Ureter (tissue), 1 donor: ENCODE measurements around the gene RBBP5. TPM values are rescaled to one million over a fixed set of nuclear protein-coding genes. Genes with fewer than 3 reads are reported as not detected.
"Not testable (repeated sequence)": the region's sequence is repeated elsewhere in the genome, so short reads cannot be mapped to it uniquely, and the experiment has no call there.

Source experiments
- DNase-seq: peaks from one replicate; pipeline ENCODE4 v3.0.0-alpha.2; 2020; ENCODE audit warnings: low spot score
- total RNA-seq: library from RNA; stranded (reverse); gene quantifications from one replicate; pipeline ENCODE4 v1.2.4, GENCODE V29; 2023
- donor health status: DM: yes; HTN: yes; CAD: no.

Gene RBBP5
- total RNA-seq, result 13.7 TPM

- peak; percentile 95 for DNase-seq
Observed at GRCh38 chr1:205121660-205122488, at the start of gene RBBP5. Gene RBBP5, minus strand, starts transcription at chr1:205121978. Its CDS starts 105 bp downstream, at chr1:205121873.

- no peak for DNase-seq
Observed at GRCh38 chr1:205171369-205171768, 49.6 kb upstream of the RBBP5 start.

- DNase-seq, result no peak
Observed at GRCh38 chr1:205170532-205171269, 48.9 kb upstream of the RBBP5 start.

- DNase-seq, result no peak
Observed at GRCh38 chr1:205169248-205169647, 47.5 kb upstream of the RBBP5 start.

GRCh38 chr1:205168291-205168690 is 46.5 kb upstream of the RBBP5 start:
- no peak for DNase-seq

- no peak for DNase-seq
Observed at GRCh38 chr1:205162301-205162700, 40.5 kb upstream of the RBBP5 start.

- no peak for DNase-seq
Observed at GRCh38 chr1:205161076-205161475, 39.3 kb upstream of the RBBP5 start.

GRCh38 chr1:205158048-205158616 is 36.4 kb upstream of the RBBP5 start:
- DNase-seq, result no peak

- DNase-seq, result not testable (repeated sequence)
Observed at GRCh38 chr1:205155665-205156377, 34.0 kb upstream of the RBBP5 start.

- no peak for DNase-seq
Observed at GRCh38 chr1:205152505-205152904, 30.7 kb upstream of the RBBP5 start.

GRCh38 chr1:205150651-205151428 is 29.1 kb upstream of the RBBP5 start:
- DNase-seq, result no peak

GRCh38 chr1:205147191-205147835 is 25.5 kb upstream of the RBBP5 start:
- DNase-seq, result no peak

- DNase-seq, result no peak
Observed at GRCh38 chr1:205144751-205145150, 23.0 kb upstream of the RBBP5 start.

- no peak for DNase-seq
Observed at GRCh38 chr1:205144046-205144720, 22.4 kb upstream of the RBBP5 start.

- DNase-seq, result no peak
Observed at GRCh38 chr1:205142102-205142469, 20.3 kb upstream of the RBBP5 start.

- DNase-seq, result peak; percentile 74
Observed at GRCh38 chr1:205141236-205142101, 19.7 kb upstream of the RBBP5 start.

GRCh38 chr1:205140113-205140512 is 18.3 kb upstream of the RBBP5 start:
- no peak for DNase-seq

- no peak for DNase-seq
Observed at GRCh38 chr1:205137901-205138300, 16.1 kb upstream of the RBBP5 start.

- DNase-seq, result no peak
Observed at GRCh38 chr1:205133287-205133686, 11.5 kb upstream of the RBBP5 start.
